ENCODE measurements around the gene ST3GAL4.

DNA sequence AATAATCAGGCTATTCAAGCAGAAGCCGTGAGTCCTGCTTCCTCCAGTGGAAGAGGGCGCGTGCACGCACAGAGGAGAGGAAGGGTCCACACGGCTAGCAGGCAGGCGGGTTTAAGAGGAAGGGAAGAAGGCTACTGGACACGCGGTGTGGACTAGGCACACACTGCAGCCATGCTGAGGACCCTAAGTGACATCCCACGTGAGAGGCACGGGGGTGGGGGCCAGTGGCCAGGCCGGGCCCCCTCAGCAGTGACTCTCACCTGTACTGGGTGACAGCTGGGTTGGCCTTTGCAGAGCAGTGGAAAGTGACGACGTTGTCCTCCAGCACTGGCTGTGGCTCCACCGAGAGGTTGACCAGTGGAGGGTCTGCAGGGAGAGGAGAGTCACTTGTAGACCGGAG is 100.6 kb downstream of the ST3GAL4 start:
- TF ChIP-seq CTCF (IDR thresholded peaks at IDR 0.05) (no peak), POLR2A (IDR thresholded peaks at IDR 0.05) (no peak), EP300 (IDR thresholded peaks at IDR 0.05) (no peak), POLR2AphosphoS5 (IDR thresholded peaks at IDR 0.05) (no peak)

All from sigmoid colon (tissue), 4 donors.